DMS153 (cell line): ENCODE measurements around the gene PCDHGA9.
"Not testable (repeated sequence)": the region's sequence is repeated elsewhere in the genome, so short reads cannot be mapped to it uniquely, and the experiment has no call there.

ENCODE experiments used
- DNase-seq: peaks from one replicate; lab custom pipeline; 2025; lab: John Stamatoyannopoulos, UW

Gene PCDHGA9

DNA sequence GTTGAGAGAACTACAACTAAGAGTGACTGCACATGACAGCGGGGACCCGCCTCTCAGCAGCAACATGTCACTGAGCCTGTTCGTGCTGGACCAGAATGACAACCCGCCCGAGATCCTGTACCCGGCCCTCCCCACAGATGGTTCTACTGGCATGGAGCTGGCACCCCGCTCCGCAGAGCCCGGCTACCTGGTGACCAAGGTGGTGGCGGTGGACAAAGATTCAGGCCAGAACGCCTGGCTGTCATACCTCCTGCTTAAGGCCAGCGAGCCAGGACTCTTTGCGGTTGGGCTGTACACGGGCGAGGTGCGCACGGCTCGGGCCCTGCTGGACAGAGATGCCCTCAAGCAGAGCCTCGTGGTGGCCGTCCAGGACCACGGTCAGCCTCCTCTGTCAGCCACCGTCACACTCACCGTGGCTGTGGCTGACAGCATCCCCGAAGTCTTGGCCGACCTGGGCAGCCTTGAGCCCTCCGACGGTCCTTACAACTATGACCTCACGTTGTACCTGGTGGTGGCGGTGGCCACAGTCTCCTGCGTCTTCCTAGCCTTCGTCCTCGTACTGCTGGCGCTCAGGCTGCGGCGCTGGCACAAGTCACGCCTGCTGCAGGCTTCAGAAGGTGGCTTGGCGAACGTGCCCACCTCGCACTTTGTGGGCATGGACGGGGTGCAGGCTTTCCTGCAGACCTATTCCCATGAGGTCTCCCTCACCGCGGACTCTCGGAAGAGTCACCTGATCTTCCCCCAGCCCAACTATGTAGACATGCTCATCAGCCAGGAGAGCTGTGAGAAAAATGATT, 17.9 kb upstream of the PCDHGA9 start:
- DNase-seq = no peak

DNA sequence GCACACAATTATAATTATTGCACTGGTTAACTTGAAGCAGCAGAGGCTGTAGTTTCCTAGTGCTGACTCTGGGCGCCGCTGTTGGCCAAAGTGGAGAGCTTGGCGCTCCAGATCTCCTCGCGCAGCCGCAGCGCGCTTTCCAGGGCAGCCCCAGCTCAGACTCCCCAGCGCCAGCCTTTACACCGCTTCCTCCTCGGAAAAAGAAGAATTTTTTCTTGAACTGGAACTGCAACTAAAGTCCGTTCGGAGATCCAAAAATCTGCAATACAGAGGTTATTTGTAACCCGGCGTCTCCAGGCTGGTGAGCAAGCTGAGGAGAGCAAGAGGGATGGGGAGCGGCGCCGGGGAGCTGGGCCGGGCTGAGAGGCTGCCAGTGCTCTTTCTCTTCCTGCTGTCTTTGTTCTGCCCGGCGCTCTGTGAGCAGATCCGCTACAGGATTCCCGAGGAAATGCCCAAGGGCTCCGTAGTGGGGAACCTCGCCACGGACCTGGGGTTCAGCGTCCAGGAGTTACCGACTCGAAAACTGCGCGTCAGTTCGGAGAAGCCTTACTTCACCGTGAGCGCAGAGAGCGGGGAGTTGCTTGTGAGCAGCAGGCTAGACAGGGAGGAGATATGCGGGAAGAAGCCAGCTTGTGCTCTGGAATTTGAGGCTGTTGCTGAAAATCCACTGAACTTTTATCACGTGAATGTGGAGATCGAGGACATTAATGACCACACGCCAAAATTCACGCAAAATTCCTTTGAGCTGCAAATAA, 14.8 kb upstream of the PCDHGA9 start, which contains the start of gene PCDHGB4:
Gene PCDHGB4, plus strand, starts transcription at position 142 of the 755 bp plus-strand sequence. Its CDS starts 187 bp downstream, at position 329.
- not testable (repeated sequence) for DNase-seq

DNA sequence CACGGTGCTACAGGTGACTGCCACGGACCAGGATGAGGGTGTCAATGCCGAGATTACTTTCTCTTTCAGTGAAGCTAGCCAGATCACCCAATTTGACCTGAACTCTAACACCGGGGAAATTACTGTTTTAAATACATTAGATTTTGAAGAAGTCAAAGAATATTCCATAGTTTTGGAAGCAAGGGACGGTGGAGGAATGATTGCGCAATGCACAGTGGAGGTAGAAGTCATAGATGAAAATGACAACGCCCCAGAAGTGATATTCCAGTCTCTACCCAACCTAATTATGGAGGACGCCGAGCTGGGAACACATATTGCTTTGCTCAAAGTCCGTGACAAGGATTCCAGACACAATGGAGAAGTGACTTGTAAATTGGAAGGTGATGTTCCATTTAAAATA, 13.9 kb upstream of the PCDHGA9 start:
- DNase-seq = no peak

DNA sequence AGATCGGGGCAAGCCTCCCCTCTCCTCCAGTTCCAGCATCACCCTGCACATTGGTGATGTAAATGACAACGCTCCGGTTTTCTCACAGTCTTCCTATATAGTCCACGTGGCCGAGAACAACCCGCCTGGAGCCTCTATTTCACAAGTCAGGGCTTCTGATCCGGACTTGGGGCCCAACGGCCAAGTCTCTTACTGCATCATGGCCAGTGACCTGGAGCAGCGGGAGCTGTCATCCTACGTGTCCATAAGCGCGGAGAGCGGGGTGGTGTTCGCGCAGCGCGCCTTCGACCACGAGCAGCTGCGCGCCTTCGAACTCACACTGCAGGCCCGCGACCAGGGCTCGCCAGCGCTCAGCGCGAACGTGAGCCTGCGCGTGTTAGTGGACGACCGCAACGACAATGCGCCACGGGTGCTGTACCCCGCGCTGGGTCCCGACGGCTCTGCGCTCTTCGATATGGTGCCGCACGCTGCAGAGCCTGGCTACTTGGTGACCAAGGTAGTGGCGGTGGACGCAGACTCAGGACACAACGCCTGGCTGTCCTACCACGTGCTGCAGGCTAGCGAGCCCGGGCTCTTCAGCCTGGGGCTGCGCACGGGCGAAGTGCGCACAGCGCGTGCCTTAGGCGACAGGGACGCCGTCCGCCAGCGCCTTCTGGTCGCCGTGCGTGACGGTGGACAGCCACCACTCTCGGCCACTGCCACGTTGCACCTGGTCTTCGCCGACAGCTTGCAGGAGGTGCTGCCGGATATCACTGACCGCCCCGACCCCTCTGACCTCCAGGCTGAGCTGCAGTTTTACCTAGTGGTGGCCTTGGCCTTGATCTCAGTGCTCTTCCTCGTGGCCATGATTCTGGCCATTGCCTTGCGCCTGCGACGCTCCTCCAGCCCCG, 13.2 kb upstream of the PCDHGA9 start:
- no peak for DNase-seq

DNA sequence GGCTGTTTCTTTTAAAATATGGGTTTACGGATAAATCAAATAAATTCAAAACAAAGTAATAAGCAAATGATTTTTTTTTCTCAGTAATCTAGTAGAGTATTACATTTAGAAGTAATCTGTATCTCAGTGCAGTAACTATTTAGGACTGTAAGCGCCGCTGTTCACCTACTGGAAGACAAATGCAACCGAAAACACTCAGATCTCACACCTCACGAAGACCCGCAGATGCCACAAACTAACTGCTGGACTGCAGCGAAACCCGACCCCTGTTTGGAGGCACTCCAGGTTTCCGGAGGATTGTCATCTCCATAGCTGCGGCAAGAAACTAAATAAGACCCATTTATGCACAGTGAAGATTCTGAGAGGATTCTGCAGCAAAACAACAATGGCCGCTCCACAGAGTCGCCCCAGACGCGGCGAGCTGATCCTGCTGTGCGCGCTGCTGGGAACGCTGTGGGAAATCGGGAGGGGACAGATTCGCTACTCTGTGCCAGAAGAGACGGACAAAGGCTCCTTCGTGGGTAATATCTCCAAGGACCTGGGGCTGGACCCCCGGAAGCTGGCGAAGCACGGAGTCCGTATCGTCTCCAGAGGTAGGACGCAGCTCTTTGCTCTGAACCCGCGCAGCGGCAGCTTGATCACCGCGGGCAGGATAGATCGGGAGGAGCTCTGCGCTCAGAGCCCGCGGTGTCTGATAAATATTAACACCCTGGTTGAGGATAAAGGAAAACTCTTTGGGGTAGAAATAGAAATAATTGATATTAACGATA, 10.0 kb upstream of the PCDHGA9 start, which contains the start of gene PCDHGA8:
Gene PCDHGA8, plus strand, starts transcription at position 205 of the 770 bp plus-strand sequence. Its CDS starts 181 bp downstream, at position 386.
- DNase-seq = no peak

DNA sequence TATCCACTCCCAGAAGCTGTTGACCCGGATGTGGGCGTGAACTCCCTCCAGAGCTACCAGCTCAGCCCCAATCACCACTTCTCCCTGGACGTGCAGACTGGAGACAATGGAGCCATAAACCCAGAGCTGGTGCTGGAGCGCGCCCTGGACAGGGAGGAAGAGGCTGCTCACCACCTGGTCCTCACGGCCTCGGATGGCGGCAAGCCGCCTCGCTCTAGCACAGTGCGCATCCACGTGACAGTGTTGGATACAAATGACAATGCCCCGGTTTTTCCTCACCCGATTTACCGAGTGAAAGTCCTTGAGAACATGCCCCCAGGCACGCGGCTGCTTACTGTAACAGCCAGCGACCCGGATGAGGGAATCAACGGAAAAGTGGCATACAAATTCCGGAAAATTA, 9.3 kb upstream of the PCDHGA9 start:
- DNase-seq = no peak

DNA sequence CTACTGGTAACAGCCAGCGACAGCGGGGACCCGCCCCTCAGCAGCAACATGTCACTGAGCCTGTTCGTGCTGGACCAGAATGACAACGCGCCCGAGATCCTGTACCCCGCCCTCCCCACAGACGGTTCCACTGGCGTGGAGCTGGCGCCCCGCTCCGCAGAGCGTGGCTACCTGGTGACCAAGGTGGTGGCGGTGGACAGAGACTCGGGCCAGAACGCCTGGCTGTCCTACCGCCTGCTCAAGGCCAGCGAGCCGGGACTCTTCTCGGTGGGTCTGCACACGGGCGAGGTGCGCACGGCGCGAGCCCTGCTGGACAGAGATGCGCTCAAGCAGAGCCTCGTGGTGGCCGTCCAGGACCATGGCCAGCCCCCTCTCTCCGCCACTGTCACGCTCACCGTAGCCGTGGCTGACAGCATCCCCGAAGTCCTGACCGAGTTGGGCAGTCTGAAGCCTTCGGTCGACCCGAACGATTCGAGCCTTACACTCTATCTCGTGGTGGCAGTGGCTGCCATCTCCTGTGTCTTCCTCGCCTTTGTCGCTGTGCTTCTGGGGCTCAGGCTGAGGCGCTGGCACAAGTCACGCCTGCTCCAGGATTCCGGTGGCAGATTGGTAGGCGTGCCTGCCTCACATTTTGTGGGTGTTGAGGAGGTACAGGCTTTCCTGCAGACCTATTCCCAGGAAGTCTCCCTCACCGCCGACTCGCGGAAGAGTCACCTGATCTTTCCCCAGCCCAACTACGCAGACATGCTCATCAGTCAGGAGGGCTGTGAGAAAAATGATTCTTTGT, 8.0 kb upstream of the PCDHGA9 start:
- DNase-seq = not testable (repeated sequence)

DNA sequence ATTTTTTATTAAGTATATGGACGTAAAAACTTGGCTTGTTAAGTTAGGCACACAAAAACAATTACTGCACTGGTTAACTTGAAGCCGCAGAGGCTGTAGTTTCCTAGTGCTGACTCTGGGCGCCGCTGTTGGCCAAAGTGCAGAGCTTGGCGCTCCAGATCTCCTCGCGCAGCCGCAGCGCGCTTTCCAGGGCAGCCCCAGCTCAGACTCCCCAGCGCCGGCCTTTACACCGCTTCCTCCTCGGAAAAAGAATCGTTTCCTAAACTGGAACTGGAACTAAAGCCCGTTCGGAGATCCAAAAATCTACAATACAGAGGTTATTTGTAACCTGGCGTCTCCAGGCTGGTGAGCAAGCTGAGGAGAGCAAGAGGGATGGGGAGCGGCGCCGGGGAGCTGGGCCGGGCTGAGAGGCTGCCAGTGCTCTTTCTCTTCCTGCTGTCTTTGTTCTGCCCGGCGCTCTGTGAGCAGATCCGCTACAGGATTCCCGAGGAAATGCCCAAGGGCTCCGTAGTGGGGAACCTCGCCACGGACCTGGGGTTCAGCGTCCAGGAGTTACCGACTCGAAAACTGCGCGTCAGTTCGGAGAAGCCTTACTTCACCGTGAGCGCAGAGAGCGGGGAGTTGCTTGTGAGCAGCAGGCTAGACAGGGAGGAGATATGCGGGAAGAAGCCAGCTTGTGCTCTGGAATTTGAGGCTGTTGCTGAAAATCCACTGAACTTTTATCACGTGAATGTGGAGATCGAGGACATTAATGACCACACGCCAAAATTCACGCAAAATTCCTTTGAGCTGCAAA, 4.6 kb upstream of the PCDHGA9 start, which contains the start of gene PCDHGB5:
Gene PCDHGB5, plus strand, starts transcription at position 192 of the 796 bp plus-strand sequence. Its CDS starts 181 bp downstream, at position 373.
- DNase-seq = not testable (repeated sequence)

DNA sequence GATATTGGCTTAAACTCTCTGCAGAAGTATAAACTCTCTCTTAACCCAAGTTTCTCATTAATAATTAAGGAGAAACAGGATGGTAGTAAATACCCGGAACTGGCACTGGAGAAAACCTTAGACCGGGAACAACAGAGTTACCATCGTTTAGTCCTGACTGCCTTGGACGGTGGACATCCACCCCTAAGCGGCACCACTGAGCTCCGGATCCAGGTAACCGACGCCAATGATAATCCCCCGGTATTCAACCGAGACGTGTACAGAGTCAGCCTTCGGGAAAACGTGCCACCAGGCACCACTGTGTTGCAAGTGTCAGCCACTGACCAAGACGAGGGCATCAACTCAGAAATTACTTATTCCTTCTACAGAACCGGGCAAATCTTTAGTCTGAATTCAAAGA, 4.0 kb upstream of the PCDHGA9 start:
- DNase-seq = no peak

DNA sequence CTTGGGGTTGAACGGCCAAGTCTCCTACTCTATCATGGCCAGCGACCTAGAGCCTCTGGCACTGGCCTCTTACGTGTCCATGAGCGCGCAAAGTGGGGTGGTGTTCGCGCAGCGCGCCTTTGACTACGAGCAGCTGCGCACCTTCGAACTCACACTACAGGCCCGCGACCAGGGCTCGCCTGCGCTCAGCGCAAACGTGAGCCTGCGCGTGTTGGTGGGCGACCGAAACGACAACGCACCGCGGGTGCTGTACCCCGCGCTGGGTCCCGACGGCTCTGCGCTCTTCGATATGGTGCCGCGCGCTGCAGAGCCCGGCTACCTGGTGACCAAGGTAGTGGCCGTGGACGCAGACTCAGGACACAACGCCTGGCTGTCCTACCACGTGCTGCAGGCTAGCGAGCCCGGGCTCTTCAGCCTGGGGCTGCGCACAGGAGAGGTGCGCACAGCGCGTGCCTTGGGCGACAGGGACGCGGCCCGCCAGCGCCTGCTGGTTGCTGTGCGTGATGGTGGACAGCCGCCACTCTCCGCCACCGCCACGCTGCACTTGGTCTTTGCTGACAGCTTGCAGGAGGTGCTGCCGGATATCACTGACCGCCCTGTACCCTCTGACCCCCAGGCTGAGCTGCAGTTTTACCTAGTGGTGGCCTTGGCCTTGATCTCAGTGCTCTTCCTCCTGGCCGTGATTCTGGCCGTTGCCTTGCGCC, 2.9 kb upstream of the PCDHGA9 start:
- DNase-seq = no peak

DNA sequence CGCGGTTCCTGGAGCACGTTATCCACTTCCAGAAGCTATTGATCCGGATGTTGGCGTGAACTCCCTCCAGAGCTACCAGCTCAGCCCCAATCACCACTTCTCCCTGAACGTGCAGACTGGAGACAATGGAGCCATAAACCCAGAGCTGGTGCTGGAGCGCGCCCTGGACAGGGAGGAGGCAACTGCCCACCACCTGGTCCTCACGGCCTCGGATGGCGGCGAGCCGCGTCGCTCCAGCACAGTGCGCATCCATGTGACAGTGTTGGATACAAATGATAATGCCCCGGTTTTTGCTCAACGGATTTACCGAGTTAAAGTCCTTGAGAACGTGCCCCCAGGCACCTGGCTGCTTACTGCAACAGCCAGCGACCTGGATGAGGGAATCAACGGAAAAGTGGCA, 809 bp downstream of the PCDHGA9 start:
- DNase-seq = no peak

DNA sequence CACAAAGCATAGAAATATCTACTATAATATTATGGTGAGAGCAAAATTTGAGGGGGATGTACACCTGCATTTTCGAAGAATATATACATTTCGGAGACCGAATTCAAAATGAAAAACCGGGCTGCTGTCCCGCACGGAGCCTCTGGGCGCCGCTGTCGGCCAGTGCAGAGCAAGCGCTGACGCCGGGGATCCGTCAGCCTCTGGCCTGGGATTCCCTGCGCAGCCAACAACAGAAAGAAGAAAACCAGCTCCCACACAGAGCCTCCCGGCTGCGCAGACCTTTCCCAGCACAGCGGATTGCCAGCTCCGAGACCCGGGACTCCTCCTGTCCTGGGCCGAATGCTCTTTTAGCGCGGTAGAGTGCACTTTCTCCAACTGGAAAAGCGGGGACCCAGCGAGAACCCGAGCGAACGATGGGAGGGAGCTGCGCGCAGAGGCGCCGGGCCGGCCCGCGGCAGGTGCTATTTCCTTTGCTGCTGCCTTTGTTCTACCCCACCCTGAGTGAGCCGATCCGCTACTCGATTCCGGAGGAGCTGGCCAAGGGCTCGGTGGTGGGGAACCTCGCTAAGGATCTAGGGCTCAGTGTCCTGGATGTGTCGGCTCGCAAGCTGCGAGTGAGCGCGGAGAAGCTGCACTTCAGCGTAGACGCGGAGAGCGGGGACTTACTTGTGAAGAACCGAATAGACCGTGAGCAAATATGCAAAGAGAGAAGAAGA, 5.4 kb downstream of the PCDHGA9 start, which contains the start of gene PCDHGB6:
Gene PCDHGB6, plus strand, starts transcription at position 232 of the 716 bp plus-strand sequence. Its CDS starts 182 bp downstream, at position 414.
- not testable (repeated sequence) for DNase-seq

DNA sequence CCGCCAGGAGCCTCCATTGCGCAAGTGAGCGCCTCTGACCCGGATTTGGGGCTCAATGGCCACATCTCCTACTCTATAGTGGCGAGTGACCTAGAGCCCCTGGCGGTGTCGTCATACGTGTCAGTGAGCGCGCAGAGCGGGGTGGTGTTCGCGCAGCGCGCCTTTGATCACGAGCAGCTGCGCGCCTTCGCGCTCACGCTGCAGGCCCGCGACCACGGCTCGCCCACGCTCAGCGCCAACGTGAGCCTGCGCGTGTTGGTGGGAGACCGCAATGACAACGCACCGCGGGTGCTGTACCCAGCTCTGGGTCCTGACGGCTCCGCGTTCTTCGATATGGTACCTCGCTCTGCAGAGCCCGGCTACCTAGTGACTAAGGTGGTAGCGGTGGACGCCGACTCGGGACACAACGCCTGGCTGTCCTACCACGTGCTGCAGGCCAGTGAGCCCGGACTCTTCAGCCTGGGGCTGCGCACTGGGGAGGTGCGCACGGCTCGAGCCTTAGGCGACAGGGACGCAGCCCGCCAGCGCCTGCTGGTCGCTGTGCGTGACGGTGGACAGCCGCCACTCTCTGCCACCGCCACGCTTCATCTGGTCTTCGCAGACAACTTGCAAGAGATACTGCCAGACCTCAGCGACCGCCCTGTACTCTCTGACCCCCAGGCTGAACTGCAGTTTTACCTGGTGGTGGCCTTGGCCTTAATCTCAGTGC, 7.2 kb downstream of the PCDHGA9 start:
- no peak for DNase-seq

DNA sequence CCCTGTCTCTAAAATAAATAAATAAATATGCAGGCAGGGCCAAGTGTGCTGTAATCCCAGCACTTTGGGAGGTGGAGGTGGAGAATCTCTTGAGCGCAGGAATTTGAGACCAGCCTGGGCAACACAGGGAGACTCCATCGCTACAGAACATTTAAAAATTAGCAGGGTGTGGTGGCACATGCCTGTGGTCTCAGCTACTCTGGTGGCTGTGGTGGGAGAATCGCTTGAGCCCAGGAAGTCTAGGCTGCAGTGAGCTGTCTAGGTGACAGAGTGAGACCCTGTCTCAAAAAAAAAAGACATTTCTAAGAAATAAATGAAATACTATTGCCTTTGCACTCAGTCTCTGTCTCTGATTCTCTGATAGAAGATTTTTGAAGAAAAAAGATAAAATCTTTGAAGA, 9.0 kb downstream of the PCDHGA9 start:
- DNase-seq = no peak

DNA sequence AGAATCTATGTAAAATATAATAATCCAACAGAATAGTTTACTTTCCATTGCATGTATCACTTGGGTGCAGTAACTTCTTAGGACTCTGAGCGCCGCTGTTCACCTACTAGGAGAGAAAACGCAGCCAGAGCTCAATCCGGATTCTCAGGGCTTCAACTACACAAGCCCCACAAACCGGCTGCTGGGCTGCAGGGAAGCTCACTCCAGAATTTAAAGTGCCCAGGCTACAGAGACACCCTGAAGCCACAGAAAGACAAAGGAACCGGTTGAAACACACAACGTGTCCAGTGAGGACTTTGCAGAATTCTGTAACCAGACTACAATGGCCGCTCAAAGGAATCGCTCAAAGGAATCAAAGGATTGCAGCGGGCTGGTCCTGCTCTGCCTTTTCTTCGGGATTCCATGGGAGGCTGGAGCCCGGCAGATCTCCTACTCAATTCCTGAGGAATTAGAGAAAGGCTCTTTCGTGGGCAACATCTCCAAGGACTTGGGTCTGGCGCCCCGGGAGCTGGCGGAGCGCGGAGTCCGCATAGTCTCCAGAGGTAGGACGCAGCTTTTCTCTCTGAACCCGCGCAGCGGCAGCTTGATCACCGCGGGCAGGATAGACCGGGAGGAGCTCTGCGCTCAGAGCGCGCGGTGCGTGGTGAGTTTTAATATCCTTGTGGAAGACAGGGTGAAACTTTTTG, 10.4 kb downstream of the PCDHGA9 start, which contains the start of gene PCDHGA10:
Gene PCDHGA10, plus strand, starts transcription at position 134 of the 686 bp plus-strand sequence. Its CDS starts 189 bp downstream, at position 323.
- no peak for DNase-seq

DNA sequence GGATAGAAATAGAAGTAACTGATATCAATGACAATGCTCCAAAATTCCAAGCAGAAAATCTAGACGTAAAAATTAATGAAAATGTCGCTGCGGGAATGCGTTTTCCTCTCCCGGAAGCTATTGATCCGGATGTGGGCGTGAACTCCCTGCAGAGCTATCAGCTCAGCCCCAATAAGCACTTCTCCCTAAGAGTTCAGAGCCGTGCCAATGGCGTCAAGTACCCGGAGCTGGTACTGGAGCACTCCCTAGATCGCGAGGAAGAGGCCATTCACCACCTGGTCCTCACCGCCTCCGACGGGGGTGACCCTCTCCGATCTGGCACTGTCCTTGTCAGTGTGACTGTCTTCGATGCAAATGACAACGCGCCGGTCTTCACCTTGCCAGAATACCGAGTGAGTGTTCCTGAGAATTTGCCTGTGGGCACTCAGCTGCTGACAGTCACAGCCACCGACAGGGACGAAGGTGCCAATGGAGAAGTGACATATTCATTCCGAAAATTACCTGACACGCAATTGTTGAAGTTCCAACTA, 11.0 kb downstream of the PCDHGA9 start:
- DNase-seq = no peak
